Measurements from ENCODE around the gene SCAP.

Gene SCAP

DNA sequence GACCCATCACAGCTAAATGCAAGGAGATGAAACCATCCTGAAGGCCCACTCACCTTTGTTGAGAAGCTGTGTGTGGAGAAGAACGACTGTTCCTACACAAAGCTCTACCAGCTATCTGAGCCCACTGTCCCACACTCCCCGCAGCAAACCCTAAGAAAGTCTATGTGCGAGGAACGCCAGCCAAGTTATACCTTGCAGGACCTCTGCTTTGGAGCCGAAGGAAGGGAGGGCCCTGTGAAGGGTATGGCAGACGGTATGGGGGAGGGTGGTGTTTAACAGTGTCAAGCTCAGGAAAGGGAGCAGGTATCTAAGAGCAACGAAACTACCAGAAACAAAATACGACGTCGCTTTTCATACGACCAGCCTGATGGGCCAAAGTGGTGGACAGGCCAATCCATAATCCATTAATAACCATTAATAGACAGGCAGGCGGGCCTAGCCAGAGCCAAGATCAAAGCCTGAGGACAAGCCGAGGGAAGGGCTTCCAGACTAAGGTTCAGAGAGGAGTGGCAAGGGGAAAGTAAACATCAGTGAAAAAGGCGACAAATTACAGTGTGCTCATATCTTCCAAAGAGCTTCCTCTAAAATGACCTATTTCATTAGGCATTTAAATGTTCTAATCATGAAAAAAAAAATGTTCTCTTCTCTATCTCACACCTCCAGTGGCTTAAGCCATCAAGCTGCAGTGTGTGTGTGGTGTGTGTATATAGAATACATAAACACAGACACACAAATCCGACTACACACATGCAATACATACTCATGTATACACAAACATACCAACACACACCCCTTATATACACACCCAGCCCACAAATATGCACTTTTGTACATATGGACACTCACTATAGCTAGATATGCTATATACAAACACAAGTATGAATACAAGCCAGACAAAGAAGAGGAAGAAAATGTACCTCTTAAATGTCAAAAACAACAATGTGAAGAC lies 51.0 kb downstream of the SCAP start:
- TF ChIP-seq, protein P1, sequence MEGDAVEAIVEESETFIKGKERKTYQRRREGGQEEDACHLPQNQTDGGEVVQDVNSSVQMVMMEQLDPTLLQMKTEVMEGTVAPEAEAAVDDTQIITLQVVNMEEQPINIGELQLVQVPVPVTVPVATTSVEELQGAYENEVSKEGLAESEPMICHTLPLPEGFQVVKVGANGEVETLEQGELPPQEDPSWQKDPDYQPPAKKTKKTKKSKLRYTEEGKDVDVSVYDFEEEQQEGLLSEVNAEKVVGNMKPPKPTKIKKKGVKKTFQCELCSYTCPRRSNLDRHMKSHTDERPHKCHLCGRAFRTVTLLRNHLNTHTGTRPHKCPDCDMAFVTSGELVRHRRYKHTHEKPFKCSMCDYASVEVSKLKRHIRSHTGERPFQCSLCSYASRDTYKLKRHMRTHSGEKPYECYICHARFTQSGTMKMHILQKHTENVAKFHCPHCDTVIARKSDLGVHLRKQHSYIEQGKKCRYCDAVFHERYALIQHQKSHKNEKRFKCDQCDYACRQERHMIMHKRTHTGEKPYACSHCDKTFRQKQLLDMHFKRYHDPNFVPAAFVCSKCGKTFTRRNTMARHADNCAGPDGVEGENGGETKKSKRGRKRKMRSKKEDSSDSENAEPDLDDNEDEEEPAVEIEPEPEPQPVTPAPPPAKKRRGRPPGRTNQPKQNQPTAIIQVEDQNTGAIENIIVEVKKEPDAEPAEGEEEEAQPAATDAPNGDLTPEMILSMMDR (IDR thresholded peaks at IDR 0.05; ENCODE audit: low read depth, low read length, missing control alignments): no peak
- no peak overlapping the region for H3K4me3 ChIP-seq (ENCODE audit: low read depth, low read length)
- no peak for DNase-seq (ENCODE audit: low read depth)

DNA sequence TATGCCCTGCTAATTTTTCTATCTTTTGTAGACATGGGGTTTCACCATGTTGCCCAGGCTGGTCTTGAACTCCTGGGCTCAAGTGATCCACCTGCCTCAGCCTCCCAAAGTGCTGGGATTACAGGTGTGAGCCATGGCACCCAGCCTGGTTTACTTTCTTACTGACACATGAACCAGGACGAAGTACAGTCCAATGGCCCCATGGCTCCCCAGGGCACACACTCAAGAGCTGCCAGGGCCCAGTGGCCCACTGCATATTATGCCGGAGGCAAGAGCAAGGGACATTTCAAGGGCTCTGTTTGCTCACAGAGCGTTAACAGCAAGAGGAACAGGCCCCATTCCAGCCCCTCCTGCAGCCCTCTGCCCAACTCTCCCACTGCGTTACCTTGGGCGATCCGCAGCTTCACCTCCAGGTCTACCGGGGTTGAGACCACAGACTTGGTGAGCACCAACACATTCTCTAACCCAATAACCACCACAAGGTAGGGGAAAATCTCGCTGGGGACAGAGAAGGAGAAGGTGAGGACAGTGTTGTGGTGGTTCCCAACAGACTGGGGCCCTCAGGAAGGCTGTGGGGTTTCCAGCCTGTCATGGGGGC lies 52.1 kb downstream of the SCAP start:
- TF ChIP-seq, protein P1 (IDR thresholded peaks at IDR 0.05; ENCODE audit: low read depth, low read length, missing control alignments): no peak
- H3K4me3 ChIP-seq (ENCODE audit: low read depth, low read length): no peak overlapping the region
- DNase-seq (ENCODE audit: low read depth): no peak

DNA sequence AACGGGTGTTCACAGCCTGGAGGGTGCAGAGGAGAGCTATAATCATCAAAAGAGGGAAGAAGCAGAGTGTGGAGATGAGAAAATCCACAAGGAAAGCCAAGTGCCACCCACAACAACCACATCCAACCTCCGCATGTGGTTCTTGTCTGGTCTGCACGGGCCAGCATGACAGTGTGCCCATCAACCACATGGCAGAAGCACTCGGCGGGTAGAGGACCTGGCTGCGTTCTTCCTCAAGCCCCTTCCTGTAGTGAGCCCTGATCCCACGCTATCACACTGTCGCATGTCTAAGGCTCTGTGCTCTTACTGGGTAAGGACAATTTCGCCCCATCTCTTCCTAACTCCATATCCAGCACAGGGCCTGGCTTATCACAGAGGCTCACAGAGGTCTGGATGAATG lies 53.0 kb downstream of the SCAP start:
- no peak for DNase-seq (ENCODE audit: low read depth)
- TF ChIP-seq, protein P1 (IDR thresholded peaks at IDR 0.05; ENCODE audit: low read depth, low read length, missing control alignments): no peak
- no peak overlapping the region for H3K4me3 ChIP-seq (ENCODE audit: low read depth, low read length)

DNA sequence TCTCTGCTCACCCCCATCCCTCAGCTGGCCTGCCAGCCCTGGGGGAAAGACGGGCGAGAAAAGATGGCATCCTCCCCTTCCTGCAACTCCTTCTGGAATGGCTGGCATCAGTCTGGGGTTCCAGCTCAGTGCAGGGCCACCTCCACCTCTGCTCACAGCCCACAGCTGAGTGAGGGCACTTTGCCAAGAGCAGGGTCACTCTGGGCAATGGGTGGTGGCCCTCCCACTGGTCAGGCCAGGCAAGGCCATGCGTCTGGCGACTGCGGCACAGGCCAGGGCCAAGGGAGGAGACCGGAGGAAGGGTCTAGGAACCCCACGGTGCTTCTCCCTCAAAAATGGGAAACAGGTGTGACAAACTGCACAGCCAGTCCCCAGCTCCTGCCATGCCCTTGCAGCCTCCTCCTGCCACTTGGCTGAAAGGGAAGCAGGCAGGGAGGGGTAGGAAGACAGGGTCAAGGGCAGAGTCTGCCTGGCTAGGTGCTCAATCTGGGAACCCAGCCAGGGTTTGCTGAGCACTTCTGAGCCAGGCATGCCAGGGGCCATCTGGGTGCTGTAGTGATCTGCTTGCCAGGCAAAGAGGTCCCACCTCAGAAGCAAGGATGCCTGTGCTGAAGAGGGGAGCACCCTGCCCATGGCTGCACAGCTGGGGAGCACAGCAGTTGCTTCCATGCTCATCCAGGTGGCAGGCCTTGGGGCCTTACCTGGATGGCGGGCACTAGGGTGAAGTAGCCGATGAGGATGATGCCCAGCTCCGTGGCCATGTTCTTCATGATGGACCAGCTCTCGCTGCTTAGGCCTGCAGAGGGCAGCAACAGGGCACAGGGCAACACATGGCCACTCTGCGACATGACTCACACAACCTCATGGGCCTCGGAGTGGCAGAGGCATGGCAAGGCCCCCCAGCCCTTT lies 53.7 kb downstream of the SCAP start:
- TF ChIP-seq, protein P1 (IDR thresholded peaks at IDR 0.05; ENCODE audit: low read depth, low read length, missing control alignments): peak; percentile 38
- no peak for DNase-seq (ENCODE audit: low read depth)

DNA sequence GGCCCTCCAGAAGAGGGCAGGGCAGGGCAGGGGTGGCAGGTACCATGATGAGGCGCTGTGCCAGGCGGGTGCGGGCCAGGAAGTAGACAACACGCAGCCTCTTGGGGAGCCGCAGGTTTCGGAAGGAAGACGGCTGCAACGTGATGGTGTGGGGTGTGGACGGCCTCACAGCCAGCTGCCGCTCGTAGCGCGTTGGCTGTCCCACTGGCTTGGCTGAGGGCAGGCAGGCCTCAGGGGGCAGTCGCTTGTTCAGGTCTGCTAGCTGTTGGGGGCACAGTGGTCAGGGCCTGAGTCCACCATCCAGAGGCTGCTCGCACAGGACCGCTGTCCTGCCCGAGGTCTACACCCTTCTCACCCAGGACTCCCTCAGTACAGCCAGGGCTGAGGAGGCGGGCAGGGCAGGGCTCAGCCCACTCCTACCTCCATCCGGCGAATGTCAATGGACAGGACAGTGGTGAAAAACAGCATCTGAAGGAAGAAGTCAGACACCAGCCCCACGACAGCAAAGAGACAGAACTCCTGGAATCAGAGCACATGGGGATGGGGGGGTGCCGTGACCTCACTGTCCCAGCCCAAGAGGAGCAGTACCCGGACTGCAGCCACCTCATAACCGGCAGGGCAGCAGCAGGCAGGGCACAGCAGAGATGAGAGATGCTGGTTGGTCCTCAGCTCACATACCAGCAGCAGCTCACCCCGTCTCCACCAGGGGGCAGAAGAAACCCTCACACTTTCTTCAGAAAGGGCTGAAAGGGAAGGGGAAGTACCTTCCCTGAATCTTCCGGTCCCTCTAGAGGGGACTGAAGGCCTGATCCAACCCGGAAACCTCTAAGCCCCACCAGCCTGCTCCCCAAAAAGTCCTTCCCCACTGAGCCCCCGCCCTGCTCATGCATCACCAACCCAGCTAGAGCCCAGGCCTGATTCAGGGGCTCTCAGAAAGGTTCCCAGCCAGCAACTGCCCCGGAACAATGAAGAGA lies 54.9 kb downstream of the SCAP start:
- TF ChIP-seq, protein P1 (IDR thresholded peaks at IDR 0.05; ENCODE audit: low read depth, low read length, missing control alignments): peak; percentile 98
- peak; percentile 73 for DNase-seq (ENCODE audit: low read depth)
- no peak overlapping the region for H3K4me3 ChIP-seq (ENCODE audit: low read depth, low read length)

More for the DNA sequence above, 53.7 kb downstream of the SCAP start:
- H3K4me3 ChIP-seq (ENCODE audit: low read depth, low read length): no peak overlapping the region

DNA sequence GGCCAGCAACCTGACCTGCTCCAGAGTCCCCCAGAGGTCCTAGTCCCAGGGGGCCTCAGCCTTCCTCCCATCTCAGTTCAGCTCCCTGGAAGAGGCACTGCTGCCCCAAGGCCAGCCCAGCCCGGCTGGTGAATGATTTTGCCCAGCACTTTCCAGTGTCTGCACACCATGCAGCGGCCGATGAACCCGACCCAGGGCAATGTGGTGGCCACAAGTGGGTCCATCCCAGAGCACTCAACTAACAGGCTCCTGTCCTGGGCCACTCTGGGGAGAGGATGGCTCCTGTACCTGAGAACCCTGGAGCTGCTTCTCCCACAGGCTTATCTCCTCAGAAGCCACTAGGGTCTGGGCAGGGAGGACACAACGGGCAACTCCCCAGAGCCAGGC lies 55.7 kb downstream of the SCAP start:
- no peak overlapping the region for H3K4me3 ChIP-seq (ENCODE audit: low read depth, low read length)
- DNase-seq (ENCODE audit: low read depth): no peak
- TF ChIP-seq, protein P1 (IDR thresholded peaks at IDR 0.05; ENCODE audit: low read depth, low read length, missing control alignments): no peak
